Nephron progenitor cell (in vitro differentiated cells): ENCODE results near the gene ARHGAP19.

ENCODE experiments used
- DNase-seq: peaks from one replicate; pipeline ENCODE4 v3.0.0; 2021
- H3K27ac Mint-ChIP-seq: 2 replicates; pipeline ENCODE4 v1.8.0; 2021; ENCODE audit warnings: mild to moderate bottlenecking, moderate library complexity, mixed read lengths
- H3K27me3 Mint-ChIP-seq: 2 replicates; pipeline ENCODE4 v1.8.0; 2021; ENCODE audit warnings: mild to moderate bottlenecking, low read depth, mixed read lengths; ENCODE audit not compliant: poor library complexity
- H3K36me3 Mint-ChIP-seq: 2 replicates; pipeline ENCODE4 v1.8.0; 2021; ENCODE audit warnings: low read depth, mixed read lengths
- H3K4me1 Mint-ChIP-seq: 2 replicates; pipeline ENCODE4 v1.8.0; 2021; ENCODE audit warnings: mixed read lengths
- H3K4me3 Mint-ChIP-seq: 2 replicates; pipeline ENCODE4 v1.8.0; 2021; ENCODE audit warnings: mild to moderate bottlenecking, moderate library complexity, mixed read lengths
- H3K9me3 Mint-ChIP-seq: 2 replicates; pipeline ENCODE4 v1.8.0; 2021; ENCODE audit warnings: mild to moderate bottlenecking, moderate library complexity, mixed read lengths
- CTCF ChIP-seq: fragments of 200-600 bp; sonication (generic); IDR thresholded peaks from 2 replicates; pipeline ENCODE4 v1.5.0; 2021; ENCODE audit warnings: antibody characterized with exemption

The ARHGAP19 gene

GRCh38 chr10:97217299-97217698, 75.1 kb downstream of the ARHGAP19 start:
- no peaks in the 10 kb centered on the region for H3K9me3 Mint-ChIP-seq

GRCh38 chr10:97215619-97216260, 76.7 kb downstream of the ARHGAP19 start:
- Mint-ChIP-seq H3K36me3 (peaks cover 16% of the 10 kb centered on the region), H3K9me3 (no peaks in the 10 kb centered on the region), H3K4me3 (no peak overlapping the region), H3K27me3 (peaks cover 2% of the 10 kb centered on the region), H3K27ac (no peak overlapping the region), H3K4me1 (no peaks in the 10 kb centered on the region)
- no peak for TF ChIP-seq CTCF
- DNase-seq, result no peak

More at GRCh38 chr10:97217299-97217698, 75.1 kb downstream of the ARHGAP19 start:
- H3K4me3 Mint-ChIP-seq, result no peak overlapping the region
- H3K4me1 Mint-ChIP-seq, result peaks cover 6% of the 10 kb centered on the region
- TF ChIP-seq CTCF, result no peak
- H3K27me3 Mint-ChIP-seq, result peaks cover 2% of the 10 kb centered on the region
- no peak overlapping the region for H3K27ac Mint-ChIP-seq
- H3K36me3 Mint-ChIP-seq, result peaks cover 19% of the 10 kb centered on the region
- no peak for DNase-seq

- DNase-seq, result no peak
- Mint-ChIP-seq H3K4me1 (no peaks in the 10 kb centered on the region), H3K9me3 (no peaks in the 10 kb centered on the region), H3K27me3 (peaks cover 2% of the 10 kb centered on the region), H3K4me3 (no peak overlapping the region), H3K27ac (no peak overlapping the region), H3K36me3 (peaks cover 9% of the 10 kb centered on the region)
- TF ChIP-seq CTCF, result no peak
Observed at GRCh38 chr10:97213431-97213830, 79.0 kb downstream of the ARHGAP19 start.

GRCh38 chr10:97211229-97211628, 81.2 kb downstream of the ARHGAP19 start:
- no peaks in the 10 kb centered on the region for H3K9me3 Mint-ChIP-seq
- no peak for TF ChIP-seq CTCF
- peaks cover 9% of the 10 kb centered on the region for H3K27me3 Mint-ChIP-seq
- H3K4me1 Mint-ChIP-seq, result peaks cover 8% of the 10 kb centered on the region
- no peak overlapping the region for H3K4me3 Mint-ChIP-seq
- DNase-seq, result no peak
- no peaks in the 10 kb centered on the region for H3K36me3 Mint-ChIP-seq
- no peak overlapping the region for H3K27ac Mint-ChIP-seq

- TF ChIP-seq CTCF, result peak; percentile 99
- Mint-ChIP-seq H3K4me1 (peaks cover 8% of the 10 kb centered on the region), H3K4me3 (no peak overlapping the region), H3K27me3 (peaks cover 8% of the 10 kb centered on the region), H3K36me3 (no peaks in the 10 kb centered on the region), H3K9me3 (no peaks in the 10 kb centered on the region), H3K27ac (no peak overlapping the region)
- DNase-seq, result peak; percentile 86
Observed at GRCh38 chr10:97210543-97210960, 81.9 kb downstream of the ARHGAP19 start.

GRCh38 chr10:97207756-97208346, 84.6 kb downstream of the ARHGAP19 start:
- H3K27ac Mint-ChIP-seq, result no peak overlapping the region
- no peaks in the 10 kb centered on the region for H3K9me3 Mint-ChIP-seq
- H3K4me1 Mint-ChIP-seq, result peaks cover 12% of the 10 kb centered on the region
- H3K4me3 Mint-ChIP-seq, result no peak overlapping the region
- no peak for DNase-seq
- no peaks in the 10 kb centered on the region for H3K36me3 Mint-ChIP-seq
- H3K27me3 Mint-ChIP-seq, result peaks cover 6% of the 10 kb centered on the region
- no peak for TF ChIP-seq CTCF
